GM12872 (cell line): ENCODE measurements around the gene HOXC6.

ENCODE experiments used
- CTCF ChIP-seq: IDR thresholded peaks from 3 replicates; pipeline ENCODE4 v1.5.1; 2011; ENCODE audit warnings: low read depth, mild to moderate bottlenecking, low read length, moderate library complexity; ENCODE audit not compliant: insufficient read depth

Gene HOXC6

GRCh38 chr12:54026640-54027441, 1.4 kb upstream of the HOXC6 start:
- no peak for TF ChIP-seq CTCF

- TF ChIP-seq CTCF: no peak
These were observed 826 bp upstream of the HOXC6 start for GRCh38 chr12:54027442-54027786.

- TF ChIP-seq CTCF: no peak
These were observed 1.5 kb downstream of the HOXC6 start for GRCh38 chr12:54029529-54030441.

- TF ChIP-seq CTCF: no peak
These were observed 2.2 kb downstream of the HOXC6 start for GRCh38 chr12:54030442-54030801.

- no peak for TF ChIP-seq CTCF
These were observed 2.7 kb downstream of the HOXC6 start for GRCh38 chr12:54030889-54031471.

- no peak for TF ChIP-seq CTCF
These were observed 3.2 kb downstream of the HOXC6 start for GRCh38 chr12:54031480-54031879.

- no peak for TF ChIP-seq CTCF
These were observed 3.9 kb downstream of the HOXC6 start for GRCh38 chr12:54032086-54032619.
